ENCODE results near the gene CWC25. TPM values are rescaled to one million over a fixed set of nuclear protein-coding genes. Genes with fewer than 3 reads are reported as not detected.

CWC25 gene
- total RNA-seq: 20.3 TPM

DNA sequence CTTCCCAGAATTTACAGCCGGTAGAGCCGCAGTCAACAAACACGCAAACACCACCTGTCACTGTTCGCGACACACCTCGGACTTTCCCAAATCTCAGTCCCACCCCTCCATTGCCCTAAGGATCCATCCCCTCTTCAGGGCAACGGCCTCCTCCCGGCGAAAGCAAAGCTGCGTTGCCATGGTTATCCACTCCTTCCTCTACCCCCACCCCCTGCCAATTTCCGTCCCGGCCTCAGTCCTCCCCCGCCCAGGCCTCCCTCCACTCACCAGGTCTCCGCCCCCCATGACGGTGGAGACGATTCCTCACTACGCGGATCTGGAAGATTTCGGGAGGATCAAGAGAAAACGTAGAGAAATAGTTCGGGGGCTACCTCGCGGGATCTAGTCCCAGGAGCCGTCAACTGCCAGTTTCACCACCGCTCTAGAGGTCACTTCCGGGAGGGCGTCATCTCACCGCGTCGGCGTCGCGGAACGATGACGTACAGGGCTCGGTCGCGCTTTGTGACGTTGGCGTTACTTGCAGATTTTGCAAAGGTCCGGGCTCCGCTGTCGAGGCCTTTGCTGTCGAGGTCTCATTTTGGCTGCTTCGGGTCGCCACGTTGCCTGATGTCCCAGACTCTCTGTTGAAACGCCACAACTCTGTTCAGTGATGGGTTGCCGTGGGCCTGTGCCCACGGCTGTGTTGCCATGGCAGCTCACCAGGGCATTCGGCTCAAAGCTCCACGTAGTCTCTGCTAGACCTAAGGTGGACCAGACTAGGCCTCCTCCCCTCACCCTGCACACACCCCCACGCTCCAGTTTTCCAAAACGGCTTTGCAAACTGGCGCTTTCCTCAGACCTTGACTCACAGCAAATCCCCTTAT, at the start of gene CWC25:
TSS of gene CWC25 (minus strand) at position 423 of the 863 bp plus-strand sequence. CDS start at position 285, 138 bp downstream.

DNA sequence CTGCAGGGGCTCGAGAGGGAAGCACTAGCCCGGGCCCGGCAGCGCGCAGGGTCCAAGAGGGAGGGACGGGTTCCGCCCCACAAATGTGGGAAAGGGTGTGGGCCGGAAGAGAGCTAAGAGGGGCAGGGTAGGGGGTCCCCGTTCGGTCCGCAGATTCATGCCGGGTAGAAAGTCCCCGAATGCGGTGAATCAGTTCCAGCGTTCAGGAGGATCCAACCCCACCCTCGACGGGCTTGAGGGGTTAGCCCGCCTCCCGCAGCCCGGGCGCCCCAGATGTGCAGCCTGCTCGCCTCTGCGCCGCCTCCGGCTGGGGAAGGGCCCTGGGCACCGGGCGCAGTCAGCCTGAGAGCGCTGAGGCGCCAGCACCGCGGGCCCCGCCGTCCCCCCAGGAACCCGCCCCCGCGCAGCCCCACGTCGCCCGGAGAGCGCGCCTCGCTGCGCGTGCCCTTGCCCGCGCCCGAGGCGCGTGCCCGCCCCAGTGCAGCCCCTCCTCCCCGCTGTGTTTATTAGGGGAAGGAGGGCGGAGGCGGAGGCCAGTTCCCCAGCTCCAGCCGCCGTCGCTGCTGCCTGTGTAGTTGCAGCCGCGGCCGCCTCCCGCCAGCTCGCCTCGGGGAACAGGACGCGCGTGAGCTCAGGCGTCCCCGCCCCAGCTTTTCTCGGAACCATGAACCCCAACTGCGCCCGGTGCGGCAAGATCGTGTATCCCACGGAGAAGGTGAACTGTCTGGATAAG, 44.6 kb upstream of the CWC25 start, which contains the start of gene LASP1:
TSS of gene LASP1 (plus strand) at position 533 of the 733 bp plus-strand sequence. CDS start at position 665, 132 bp downstream.

DNA sequence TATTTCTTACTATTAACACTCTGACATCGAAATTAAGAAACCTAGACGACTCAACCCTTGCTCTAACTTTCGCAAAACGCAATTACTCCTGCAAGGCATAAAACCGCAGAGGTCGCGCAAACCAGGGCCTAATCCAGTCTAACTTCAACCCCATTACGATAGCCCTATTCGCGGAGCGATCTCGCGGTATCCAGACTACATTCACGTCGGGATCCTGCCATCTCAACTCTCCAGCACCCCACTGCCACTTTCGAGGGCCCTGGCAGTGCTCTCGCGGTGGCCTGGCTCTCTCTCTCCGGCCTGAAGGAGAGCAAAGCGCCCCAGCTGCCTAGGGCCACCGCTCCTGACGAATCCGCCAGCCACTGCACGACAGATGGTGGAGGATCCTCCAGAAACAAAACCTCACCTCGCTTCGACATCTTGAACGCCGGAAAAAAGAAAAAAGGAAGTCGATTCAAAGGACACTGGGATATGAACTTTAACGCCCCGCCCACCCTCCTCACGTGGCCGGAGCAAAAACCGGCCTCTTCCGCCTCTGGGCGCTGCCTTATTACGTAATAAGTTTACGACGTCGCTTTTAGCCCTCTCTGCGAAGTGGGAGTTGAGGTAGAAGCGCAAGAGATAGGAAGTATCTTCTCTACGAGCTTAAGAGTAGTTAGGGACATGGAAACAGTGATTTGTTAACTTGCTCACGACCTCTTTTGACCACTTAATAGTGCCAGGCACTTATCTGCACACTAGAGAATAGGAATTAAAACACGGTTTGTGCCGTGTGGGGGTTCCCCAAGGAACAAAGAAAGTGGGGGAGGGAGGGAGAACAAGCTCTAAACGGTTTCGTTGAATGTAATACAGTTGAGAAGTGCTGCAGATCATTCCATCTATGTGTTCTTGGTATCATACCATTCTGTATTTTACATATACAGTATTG, 28.4 kb upstream of the CWC25 start, which contains the start of gene RPL23:
TSS of gene RPL23 (minus strand) at position 430 of the 928 bp plus-strand sequence. CDS start at position 419, 11 bp downstream.

DNA sequence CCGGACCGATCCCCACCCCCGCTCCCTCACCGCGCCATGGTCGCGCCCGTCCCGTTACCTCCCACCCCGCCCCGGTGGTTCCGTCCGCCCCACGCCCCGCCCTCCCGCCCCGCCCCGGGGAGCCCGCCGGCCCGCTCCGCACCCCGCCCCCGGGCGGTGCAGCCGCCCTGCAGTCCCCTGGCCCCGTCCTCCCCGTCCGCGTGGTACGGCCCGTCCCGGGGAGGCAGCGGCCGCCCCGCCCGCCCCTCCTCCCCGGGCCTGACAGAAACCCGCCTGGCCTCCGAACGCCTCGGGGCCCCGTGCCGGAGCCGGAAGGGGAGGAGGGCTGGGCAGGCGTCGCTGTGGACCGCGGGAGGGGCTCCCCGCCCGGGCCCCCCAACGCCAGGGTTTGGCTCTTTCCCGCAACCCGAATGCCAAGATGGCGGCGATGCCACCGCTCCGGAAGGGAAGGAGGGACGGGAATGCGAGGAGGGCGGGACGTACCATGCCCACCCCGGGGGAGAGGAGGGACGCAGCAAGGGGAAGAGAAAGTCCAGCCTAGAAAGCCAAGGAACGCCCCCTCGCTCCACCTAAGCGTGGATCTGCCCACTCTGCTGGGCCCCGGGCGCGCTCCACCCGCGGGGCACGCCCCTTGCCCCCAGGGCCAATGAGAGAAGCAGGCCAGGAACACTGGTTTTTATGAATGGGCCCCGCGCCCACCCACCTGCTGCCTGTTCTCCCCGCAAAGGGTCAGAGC, 25.5 kb downstream of the CWC25 start, which contains the start of gene PIP4K2B:
TSS of gene PIP4K2B (minus strand) at position 56 of the 736 bp plus-strand sequence. CDS start 132 bp downstream, outside the sequence.

DNA sequence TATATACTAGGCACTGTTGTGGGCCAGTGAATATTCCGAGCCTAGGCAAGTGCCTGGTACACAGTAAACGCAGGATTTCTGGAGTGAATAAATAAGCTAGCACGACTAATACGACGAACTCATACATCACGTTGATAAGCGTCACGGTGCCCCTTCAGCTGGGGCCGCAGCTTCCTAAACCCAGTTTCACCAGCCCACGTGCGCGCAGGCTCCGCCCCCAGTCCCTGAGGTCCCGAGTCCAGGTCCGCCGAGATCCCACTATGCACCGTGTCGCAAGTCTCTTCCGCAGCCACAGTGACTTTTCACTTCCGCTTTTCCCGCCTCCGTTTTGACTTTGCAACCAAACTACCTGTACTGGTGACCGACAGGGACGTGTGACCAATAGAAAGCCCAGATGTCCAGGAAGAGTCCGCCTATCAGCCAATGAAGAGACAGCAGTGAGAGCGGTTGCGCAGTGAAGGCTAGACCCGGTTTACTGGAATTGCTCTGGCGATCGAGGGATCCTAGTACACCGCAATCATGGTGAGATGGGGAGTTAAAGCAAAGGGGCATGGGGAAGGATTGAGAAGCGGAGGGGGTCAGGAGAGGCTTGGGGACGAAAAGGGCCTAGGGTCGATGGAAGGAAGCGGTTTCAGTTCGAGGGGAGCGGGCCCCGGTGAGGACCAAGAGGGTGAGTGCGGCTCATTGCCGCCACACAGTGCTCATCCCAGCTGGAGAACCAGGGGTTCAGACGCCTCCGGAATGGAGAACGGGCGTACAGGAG, 72.6 kb downstream of the CWC25 start, which contains the start of gene PSMB3:
TSS of gene PSMB3 (plus strand) at position 434 of the 763 bp plus-strand sequence. CDS start at position 520, 86 bp downstream.

Other genes with a start within 250 kb of the CWC25 start
- gene SRCIN1, start 219.4 kb downstream of the CWC25 start, total RNA-seq: 14.8 TPM
- 1.1 TPM for gene EPOP, start 150.4 kb downstream of the CWC25 start, total RNA-seq
- gene MLLT6, start 120.0 kb downstream of the CWC25 start, total RNA-seq: 87.1 TPM
- gene CISD3, start 95.0 kb downstream of the CWC25 start, total RNA-seq: 1.9 TPM
- 13.9 TPM for gene PCGF2, start 77.0 kb downstream of the CWC25 start, total RNA-seq
- gene PSMB3, start 72.6 kb downstream of the CWC25 start, total RNA-seq: 84.8 TPM
- 101 TPM for gene PIP4K2B, start 25.8 kb downstream of the CWC25 start, total RNA-seq
- 1,179 TPM for gene RPL23, start 28.4 kb upstream of the CWC25 start, total RNA-seq
- gene LASP1, start 44.7 kb upstream of the CWC25 start, total RNA-seq: 83.0 TPM
- gene FBXO47, start 142.1 kb upstream of the CWC25 start, total RNA-seq: not detected